RWPE1 (cell line): ENCODE measurements around the gene HAPLN2.
A peak's percentile ranks its signal among the peaks of the same experiment; 100 is the strongest.
"Not testable (repeated sequence)": the region's sequence is repeated elsewhere in the genome, so short reads cannot be mapped to it uniquely, and the experiment has no call there.

ENCODE experiments used
- CTCF ChIA-PET: fragments of 350-600 bp; sonication (Branson Sonifier 250); formaldehyde crosslinking; extraction: SDS; loops from one replicate; lab custom pipeline; 2021; lab: Yijun Ruan, JAX
- POLR2A ChIA-PET: fragments of 400-600 bp; formaldehyde crosslinking; extraction: SDS; loops from one replicate; lab custom pipeline; 2020; ENCODE audit warnings: antibody characterized with exemption; ENCODE audit not compliant: low non-redundant PET; lab: Yijun Ruan, JAX
- DNase-seq: peaks from one replicate; pipeline ENCODE4 v3.0.0; 2012; ENCODE audit warnings: low spot score
- H3K27ac ChIP-seq: fragments of 450-650 bp; 2 replicates; pipeline ENCODE4 v1.5.1; 2017
- CTCF ChIP-seq: fragments of 450-650 bp; conservative IDR thresholded peaks from 2 replicates; pipeline ENCODE4 v1.5.1; 2017; ENCODE audit warnings: low read depth, mild to moderate bottlenecking

The HAPLN2 gene

GRCh38 chr1:156599811-156600210 lies 19.4 kb upstream of the HAPLN2 start:
- H3K27ac ChIP-seq, result no peak overlapping the region
- ChIA-PET CTCF (interaction anchor here (0.6 kb wide), 1 partner anchor 106 kb away, joined by 4 read pairs; no protein-coding TSS in a partner anchor), POLR2A (no interaction called here)
- DNase-seq, result no peak
- no peak for TF ChIP-seq CTCF

GRCh38 chr1:156600733-156601121 lies 18.5 kb upstream of the HAPLN2 start:
- no peak for TF ChIP-seq CTCF
- H3K27ac ChIP-seq, result peak overlapping the region; percentile 87
- DNase-seq, result no peak
- ChIA-PET POLR2A (interaction anchor here (1.4 kb wide), 1 partner anchor 97 kb away, joined by 3 read pairs; no protein-coding TSS in a partner anchor), CTCF (interaction anchor here (0.5 to 0.6 kb wide), 2 partner anchors 107 to 146 kb away, joined by 3 to 4 read pairs; no protein-coding TSS in a partner anchor)

GRCh38 chr1:156601122-156601830 lies 17.9 kb upstream of the HAPLN2 start, which contains the start of gene GPATCH4:
TSS of gene GPATCH4 (minus strand) at chr1:156601479.
- peak; percentile 76 for DNase-seq
- TF ChIP-seq CTCF, result no peak
- CTCF ChIA-PET, result interaction anchor here (0.5 to 1.1 kb wide), 3 partner anchors 15 to 146 kb away, joined by 3 read pairs; no protein-coding TSS in a partner anchor
- POLR2A ChIA-PET, result interaction anchor here (0.9 to 1.4 kb wide), 2 partner anchors 10 to 98 kb away, joined by 3 to 8 read pairs; partner anchors contain the start of gene NAXE
- H3K27ac ChIP-seq, result peak within 1 kb of the TSS; percentile 87

GRCh38 chr1:156601892-156602291 lies 17.3 kb upstream of the HAPLN2 start:
- no peak for DNase-seq
- ChIA-PET POLR2A (interaction anchor here (0.9 kb wide), 1 partner anchor 10 kb away, joined by 8 read pairs; the partner anchor contains the start of gene NAXE), CTCF (interaction anchor here (0.7 to 1.1 kb wide), 2 partner anchors 16 to 99 kb away, joined by 3 read pairs; no protein-coding TSS in a partner anchor)
- peak overlapping the region; percentile 87 for H3K27ac ChIP-seq
- TF ChIP-seq CTCF, result no peak

- CTCF ChIA-PET, result interaction anchor here (0.5 to 1.1 kb wide), 2 partner anchors 100 to 797 kb away, joined by 3 read pairs; no protein-coding TSS in a partner anchor
- peak overlapping the region; percentile 87 for H3K27ac ChIP-seq
- DNase-seq, result peak; percentile 62
These were observed 16.6 kb upstream of the HAPLN2 start for GRCh38 chr1:156602557-156602993.

GRCh38 chr1:156607344-156607743 lies 11.9 kb upstream of the HAPLN2 start:
- H3K27ac ChIP-seq, POLR2A ChIA-PET, CTCF ChIA-PET, DNase-seq: not testable (repeated sequence)

More at GRCh38 chr1:156602557-156602993, 16.6 kb upstream of the HAPLN2 start:
- POLR2A ChIA-PET, result interaction anchor here (0.6 to 0.9 kb wide), 2 partner anchors 11 to 1380 kb away, joined by 8 read pairs; partner anchors contain the start of gene NAXE
- peak; percentile 31 for TF ChIP-seq CTCF
